Lower leg skin (tissue), 3 donors: ENCODE measurements around the gene FAM124A.

Experiments
- CTCF ChIP-seq, 3 donors: fragments of 450-650 bp; IDR thresholded peaks; one replicate each; pipeline ENCODE4 v1.5.1; 2016; ENCODE audit warnings: antibody characterized with exemption in 3 of 3, mild to moderate bottlenecking in 3 of 3, moderate library complexity in 2 of 3
- POLR2A ChIP-seq, 2 donors: fragments of 450-650 bp; IDR thresholded peaks; one replicate each; pipeline ENCODE4 v1.6.1; 2016 to 2017; ENCODE audit warnings: antibody characterized with exemption in 2 of 2, mild to moderate bottlenecking in 1 of 2, moderate library complexity in 1 of 2

DNA sequence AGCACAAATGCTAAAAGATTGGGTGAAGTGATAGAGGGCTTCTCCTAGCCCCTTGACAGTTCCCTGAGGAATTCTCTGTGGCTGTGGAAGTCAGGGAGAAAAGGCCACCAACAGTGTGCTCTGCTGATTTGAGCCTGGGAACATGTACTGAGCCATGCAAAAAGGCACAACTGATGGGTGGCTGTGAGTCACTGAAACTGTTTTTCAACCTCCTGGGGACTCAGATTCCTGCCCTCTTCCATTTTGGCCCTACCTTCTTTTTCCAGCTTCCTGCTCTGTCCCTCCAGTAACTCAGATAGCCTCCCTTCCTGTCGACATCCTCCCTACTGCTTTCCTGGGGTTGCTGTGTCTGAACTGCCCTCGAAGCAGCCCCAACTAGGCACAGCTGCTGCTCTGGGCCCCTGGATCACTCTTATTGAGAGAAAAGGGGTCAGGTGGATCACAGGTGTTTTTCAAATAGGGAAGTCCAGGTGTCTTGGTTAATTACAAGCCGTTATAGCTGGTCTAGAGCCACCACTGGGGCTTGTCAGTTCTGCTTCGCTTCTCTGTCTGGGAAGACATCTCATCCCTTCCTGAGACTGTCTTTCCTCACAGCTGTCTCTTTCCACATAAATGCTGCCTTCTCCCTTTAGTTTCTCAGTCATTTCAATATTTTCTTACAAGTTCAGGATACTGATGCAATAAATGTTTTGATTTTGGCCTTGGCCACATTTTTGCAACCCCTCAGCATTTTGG, 13.7 kb downstream of the FAM124A start:
- TF ChIP-seq CTCF (IDR thresholded peaks at IDR 0.05), result no peak
- TF ChIP-seq POLR2A (IDR thresholded peaks at IDR 0.05), result no peak
